PC-3 (cell line): ENCODE data around the gene XAF1.

Experiments
- EZH2phosphoT487 ChIP-seq: fragments of 300-600 bp; sonication (generic); IDR thresholded peaks from 2 replicates; pipeline ENCODE4 v1.6.1; 2018; ENCODE audit warnings: mild to moderate bottlenecking, antibody characterized with exemption, low read length, borderline replicate concordance
- TF ChIP-seq, protein P1 (sequence below): fragments of 300-600 bp; sonication (generic); conservative IDR thresholded peaks from 2 replicates; pipeline ENCODE4 v1.5.1; 2017; ENCODE audit warnings: antibody characterized with exemption, low read depth, mild to moderate bottlenecking, low read length

DNA sequence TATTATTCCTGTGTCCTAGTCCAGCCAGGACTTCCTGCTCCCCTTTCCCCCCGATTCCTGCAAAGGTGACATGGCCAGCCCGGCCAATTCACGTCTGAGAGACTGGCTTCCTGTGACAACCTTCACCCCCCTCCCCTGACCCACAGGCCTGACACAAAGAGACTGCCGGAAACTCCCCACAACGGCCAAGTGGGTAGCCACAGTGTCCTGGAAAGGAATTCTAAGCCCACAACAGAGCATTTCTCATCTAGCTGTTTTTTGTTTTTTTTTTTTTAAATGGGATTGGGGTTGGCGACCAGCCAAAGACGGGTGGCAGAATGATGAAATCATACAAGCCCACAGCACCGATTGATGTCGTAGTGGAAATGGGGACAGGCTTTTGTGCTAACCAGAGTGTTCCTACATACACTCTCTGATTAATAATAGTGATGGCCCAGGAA, 2.8 kb upstream of the XAF1 start:
- TF ChIP-seq, protein P1, sequence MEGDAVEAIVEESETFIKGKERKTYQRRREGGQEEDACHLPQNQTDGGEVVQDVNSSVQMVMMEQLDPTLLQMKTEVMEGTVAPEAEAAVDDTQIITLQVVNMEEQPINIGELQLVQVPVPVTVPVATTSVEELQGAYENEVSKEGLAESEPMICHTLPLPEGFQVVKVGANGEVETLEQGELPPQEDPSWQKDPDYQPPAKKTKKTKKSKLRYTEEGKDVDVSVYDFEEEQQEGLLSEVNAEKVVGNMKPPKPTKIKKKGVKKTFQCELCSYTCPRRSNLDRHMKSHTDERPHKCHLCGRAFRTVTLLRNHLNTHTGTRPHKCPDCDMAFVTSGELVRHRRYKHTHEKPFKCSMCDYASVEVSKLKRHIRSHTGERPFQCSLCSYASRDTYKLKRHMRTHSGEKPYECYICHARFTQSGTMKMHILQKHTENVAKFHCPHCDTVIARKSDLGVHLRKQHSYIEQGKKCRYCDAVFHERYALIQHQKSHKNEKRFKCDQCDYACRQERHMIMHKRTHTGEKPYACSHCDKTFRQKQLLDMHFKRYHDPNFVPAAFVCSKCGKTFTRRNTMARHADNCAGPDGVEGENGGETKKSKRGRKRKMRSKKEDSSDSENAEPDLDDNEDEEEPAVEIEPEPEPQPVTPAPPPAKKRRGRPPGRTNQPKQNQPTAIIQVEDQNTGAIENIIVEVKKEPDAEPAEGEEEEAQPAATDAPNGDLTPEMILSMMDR = no peak
- TF ChIP-seq EZH2phosphoT487 = no peak
